Measurements from ENCODE around the gene DCAKD. TPM values are rescaled to one million over a fixed set of nuclear protein-coding genes. Genes with fewer than 3 reads are reported as not detected.

DCAKD gene
- total RNA-seq, 2 experiments from 2014 or later: 11.6 to 12.2 TPM

DNA sequence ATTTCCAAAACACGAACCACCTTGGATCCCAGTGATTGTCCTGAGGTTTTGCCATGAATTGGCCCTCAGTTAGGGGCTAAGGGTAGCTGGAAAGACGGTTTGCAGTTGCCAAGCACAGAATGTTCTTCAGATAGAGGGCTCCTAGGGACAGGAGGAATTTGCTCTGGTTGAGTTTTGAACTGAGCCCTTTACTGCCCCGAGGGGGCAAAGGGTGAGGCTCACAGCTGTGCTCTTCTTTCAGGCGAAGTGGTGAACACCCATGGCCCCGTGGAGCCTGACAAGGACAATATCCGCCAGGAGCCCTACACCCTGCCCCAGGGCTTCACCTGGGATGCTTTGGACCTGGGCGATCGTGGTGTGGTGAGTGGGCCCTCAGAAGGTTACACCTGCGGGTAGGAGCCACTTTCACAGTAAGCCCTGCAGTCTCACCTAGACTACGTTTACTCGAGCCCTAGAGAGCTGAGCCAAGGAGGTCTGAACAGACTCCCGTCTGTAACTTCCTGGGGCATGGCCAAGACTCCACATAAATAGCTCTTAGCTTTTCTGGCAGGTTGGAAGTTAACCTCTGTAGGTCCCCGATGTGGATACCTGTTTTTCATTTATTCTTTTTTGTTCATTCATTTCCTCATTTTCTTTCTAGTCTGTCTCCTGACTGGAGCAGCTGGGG, 42.1 kb upstream of the DCAKD start:
- no peaks in the 10 kb centered on the region for H3K27me3 Mint-ChIP-seq
- H3K4me3 ChIP-seq (ENCODE audit: low read length): no peak overlapping the region
- TF ChIP-seq, protein P1, sequence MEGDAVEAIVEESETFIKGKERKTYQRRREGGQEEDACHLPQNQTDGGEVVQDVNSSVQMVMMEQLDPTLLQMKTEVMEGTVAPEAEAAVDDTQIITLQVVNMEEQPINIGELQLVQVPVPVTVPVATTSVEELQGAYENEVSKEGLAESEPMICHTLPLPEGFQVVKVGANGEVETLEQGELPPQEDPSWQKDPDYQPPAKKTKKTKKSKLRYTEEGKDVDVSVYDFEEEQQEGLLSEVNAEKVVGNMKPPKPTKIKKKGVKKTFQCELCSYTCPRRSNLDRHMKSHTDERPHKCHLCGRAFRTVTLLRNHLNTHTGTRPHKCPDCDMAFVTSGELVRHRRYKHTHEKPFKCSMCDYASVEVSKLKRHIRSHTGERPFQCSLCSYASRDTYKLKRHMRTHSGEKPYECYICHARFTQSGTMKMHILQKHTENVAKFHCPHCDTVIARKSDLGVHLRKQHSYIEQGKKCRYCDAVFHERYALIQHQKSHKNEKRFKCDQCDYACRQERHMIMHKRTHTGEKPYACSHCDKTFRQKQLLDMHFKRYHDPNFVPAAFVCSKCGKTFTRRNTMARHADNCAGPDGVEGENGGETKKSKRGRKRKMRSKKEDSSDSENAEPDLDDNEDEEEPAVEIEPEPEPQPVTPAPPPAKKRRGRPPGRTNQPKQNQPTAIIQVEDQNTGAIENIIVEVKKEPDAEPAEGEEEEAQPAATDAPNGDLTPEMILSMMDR (IDR thresholded peaks at IDR 0.05): no peak
- DNase-seq (no peak), ATAC-seq (ENCODE audit: poor library complexity) (no peak)
- intact Hi-C loops (cut with DNase I, micrococcal nuclease): no loop called here
- no peaks in the 10 kb centered on the region for H3K4me1 Mint-ChIP-seq (ENCODE audit: low read depth)
- POLR2A ChIA-PET: no interaction called here
- peaks cover 94% of the 10 kb centered on the region for H3K36me3 ChIP-seq (ENCODE audit: insufficient read depth, low read length)
- H3K4me3 Mint-ChIP-seq: no peak overlapping the region
- H3K9me3 ChIP-seq (ENCODE audit: control insufficient read depth in 1 of 2, insufficient read depth in 1 of 2, low read length in 2 of 2): no peaks in the 10 kb centered on the region
- H3K27me3 ChIP-seq (ENCODE audit: control insufficient read depth in 1 of 2, insufficient read depth in 2 of 2, low read length in 2 of 2): no peaks in the 10 kb centered on the region
- H3K27ac Mint-ChIP-seq: no peak overlapping the region
- H3K36me3 Mint-ChIP-seq (ENCODE audit: low read depth): peaks cover 89% of the 10 kb centered on the region
- H3K27ac ChIP-seq (ENCODE audit: low read depth in 1 of 2, low read length in 2 of 2): no peak overlapping the region
- CTCF ChIA-PET: no interaction called here
- H3K4me1 ChIP-seq (ENCODE audit: insufficient read depth, low read length): no peaks in the 10 kb centered on the region
- no peaks in the 10 kb centered on the region for H3K9me3 Mint-ChIP-seq

DNA sequence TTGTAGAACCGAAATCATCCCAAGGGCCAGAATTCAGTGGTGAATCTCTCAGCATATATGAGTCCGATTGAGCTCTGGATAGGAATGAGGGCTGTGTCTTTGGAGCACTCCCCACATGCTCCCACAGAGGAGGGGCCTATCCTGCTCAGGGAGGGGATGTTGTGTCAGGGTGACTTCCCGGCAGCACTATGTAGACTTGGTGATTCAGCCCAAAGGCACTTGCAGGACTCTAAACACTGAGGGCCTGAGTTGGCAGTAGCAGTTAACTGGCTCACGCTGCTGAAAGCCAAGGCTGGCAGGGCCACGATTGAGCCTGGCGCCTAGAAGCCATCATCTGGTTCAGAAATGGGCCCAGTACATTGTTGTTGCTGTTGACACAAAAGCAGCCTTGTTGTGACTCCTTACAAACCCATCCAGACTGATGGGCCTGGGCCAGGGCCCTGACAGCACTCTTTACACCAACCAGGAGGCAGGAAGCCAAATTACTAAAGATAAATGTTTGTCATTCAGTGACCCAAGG, 41.5 kb upstream of the DCAKD start:
- no peaks in the 10 kb centered on the region for H3K4me1 Mint-ChIP-seq (ENCODE audit: low read depth)
- no peak overlapping the region for H3K27ac Mint-ChIP-seq
- ATAC-seq (ENCODE audit: poor library complexity) (no peak), DNase-seq (no peak)
- intact Hi-C loops (cut with DNase I, micrococcal nuclease): no loop called here
- H3K4me3 Mint-ChIP-seq: no peak overlapping the region
- POLR2A ChIA-PET: no interaction called here
- H3K36me3 ChIP-seq (ENCODE audit: insufficient read depth, low read length): peaks cover 94% of the 10 kb centered on the region
- H3K9me3 ChIP-seq (ENCODE audit: control insufficient read depth in 1 of 2, insufficient read depth in 1 of 2, low read length in 2 of 2): no peaks in the 10 kb centered on the region
- H3K27me3 ChIP-seq (ENCODE audit: control insufficient read depth in 1 of 2, insufficient read depth in 2 of 2, low read length in 2 of 2): no peaks in the 10 kb centered on the region
- H3K27ac ChIP-seq (ENCODE audit: low read depth in 1 of 2, low read length in 2 of 2): no peak overlapping the region
- H3K9me3 Mint-ChIP-seq: no peaks in the 10 kb centered on the region
- no peaks in the 10 kb centered on the region for H3K27me3 Mint-ChIP-seq
- peaks cover 89% of the 10 kb centered on the region for H3K36me3 Mint-ChIP-seq (ENCODE audit: low read depth)
- TF ChIP-seq, protein P1 (IDR thresholded peaks at IDR 0.05): no peak
- H3K4me3 ChIP-seq (ENCODE audit: low read length): no peak overlapping the region
- H3K4me1 ChIP-seq (ENCODE audit: insufficient read depth, low read length): no peaks in the 10 kb centered on the region
- CTCF ChIA-PET: no interaction called here

DNA sequence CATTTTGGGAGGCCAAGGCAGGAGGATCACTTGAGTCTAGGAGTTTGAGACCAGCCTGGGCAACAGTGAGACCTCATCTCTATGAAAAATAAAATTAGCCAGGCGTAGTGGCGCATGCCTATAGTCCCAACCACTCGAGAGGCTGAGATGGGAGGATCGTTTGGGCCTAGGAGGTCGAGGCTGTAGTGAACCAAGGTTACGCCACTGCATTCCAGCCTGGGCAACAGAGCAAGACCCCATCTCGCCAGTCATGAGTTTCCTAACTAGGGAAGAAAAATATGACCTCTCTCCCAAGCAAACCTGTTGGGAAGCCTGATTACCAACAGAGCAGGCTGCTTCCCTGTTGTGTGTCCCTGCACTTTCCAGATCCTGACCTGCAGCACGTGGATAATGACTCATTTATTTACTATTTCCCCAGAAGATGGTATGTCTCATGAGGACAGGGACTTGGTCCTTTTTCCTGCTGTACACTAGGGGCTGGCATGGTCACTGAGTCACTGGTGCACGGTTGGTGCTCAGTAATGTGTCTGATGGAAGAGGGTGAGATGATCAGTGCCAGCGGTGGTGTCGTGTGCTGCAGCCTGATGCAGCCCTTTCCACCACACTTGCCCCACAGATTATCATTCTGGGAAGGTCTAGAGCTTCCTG, 40.5 kb upstream of the DCAKD start:
- intact Hi-C loops (cut with DNase I, micrococcal nuclease): no loop called here
- ATAC-seq (ENCODE audit: poor library complexity) (no peak), DNase-seq (no peak)
- H3K4me1 Mint-ChIP-seq (ENCODE audit: low read depth): no peaks in the 10 kb centered on the region
- Histone ChIP-seq H3K9me3 (ENCODE audit: control insufficient read depth in 1 of 2, insufficient read depth in 1 of 2, low read length in 2 of 2) (no peaks in the 10 kb centered on the region), H3K36me3 (ENCODE audit: insufficient read depth, low read length) (peaks cover 94% of the 10 kb centered on the region), H3K27me3 (ENCODE audit: control insufficient read depth in 1 of 2, insufficient read depth in 2 of 2, low read length in 2 of 2) (no peaks in the 10 kb centered on the region), H3K27ac (ENCODE audit: low read depth in 1 of 2, low read length in 2 of 2) (no peak overlapping the region), H3K4me3 (ENCODE audit: low read length) (no peak overlapping the region), H3K4me1 (ENCODE audit: insufficient read depth, low read length) (no peaks in the 10 kb centered on the region)
- H3K9me3 Mint-ChIP-seq: no peaks in the 10 kb centered on the region
- H3K36me3 Mint-ChIP-seq (ENCODE audit: low read depth): peaks cover 89% of the 10 kb centered on the region
- ChIA-PET CTCF (no interaction called here), POLR2A (no interaction called here)
- TF ChIP-seq, protein P1 (IDR thresholded peaks at IDR 0.05): no peak
- H3K27me3 Mint-ChIP-seq: no peaks in the 10 kb centered on the region
- H3K4me3 Mint-ChIP-seq: no peak overlapping the region
- no peak overlapping the region for H3K27ac Mint-ChIP-seq

Measured in CD4-positive, alpha-beta T cell (primary cell).